Osteoblast (primary cell): ENCODE data around the gene NKAIN4. TPM values are rescaled to one million over a fixed set of nuclear protein-coding genes. Genes with fewer than 3 reads are reported as not detected.

Source experiments
- DNase-seq: peaks from one replicate; pipeline ENCODE4 v3.0.0; 2011; ENCODE audit warnings: low spot score, mixed read lengths; ENCODE audit not compliant: insufficient read length; ENCODE audit errors: missing footprints
- H2AFZ ChIP-seq: 2 replicates; pipeline ENCODE4 v1.6.0; 2011; ENCODE audit warnings: mild to moderate bottlenecking, low read length
- H3K27ac ChIP-seq: 2 replicates; pipeline ENCODE4 v1.5.1; 2011; ENCODE audit warnings: mild to moderate bottlenecking, low read depth, low read length, moderate library complexity
- H3K27me3 ChIP-seq: 2 replicates; pipeline ENCODE4 v1.6.0; 2012; ENCODE audit warnings: mild to moderate bottlenecking, control low read depth, inconsistent platforms, low read length, moderate library complexity; ENCODE audit not compliant: insufficient read depth
- H3K36me3 ChIP-seq: 2 replicates; pipeline ENCODE4 v1.5.1; 2011; ENCODE audit warnings: mild to moderate bottlenecking, low read length, control low read depth, moderate library complexity; ENCODE audit not compliant: insufficient read depth
- H3K4me1 ChIP-seq: 2 replicates; pipeline ENCODE4 v1.5.1; 2011; ENCODE audit warnings: mild to moderate bottlenecking, low read length, control low read depth, moderate library complexity; ENCODE audit not compliant: insufficient read depth
- H3K4me2 ChIP-seq: 2 replicates; pipeline ENCODE4 v1.6.0; 2011; ENCODE audit warnings: mild to moderate bottlenecking, low read length; ENCODE audit not compliant: insufficient read depth
- H3K4me3 ChIP-seq: fragments of 200-600 bp; sonication (generic); 3 replicates; pipeline ENCODE4 v1.5.1; 2012; ENCODE audit warnings: mild to moderate bottlenecking, low read length, inconsistent platforms; ENCODE audit not compliant: insufficient read depth
- H3K79me2 ChIP-seq: 2 replicates; pipeline ENCODE4 v1.6.0; 2012; ENCODE audit warnings: mild to moderate bottlenecking, low read length, control low read depth, inconsistent platforms; ENCODE audit not compliant: insufficient read depth
- H3K9me3 ChIP-seq: 2 replicates; pipeline ENCODE4 v1.5.1; 2011; ENCODE audit warnings: low read depth, low read length, control low read depth
- H4K20me1 ChIP-seq: 2 replicates; pipeline ENCODE4 v1.6.0; 2012; ENCODE audit warnings: mild to moderate bottlenecking, low read length, control low read depth; ENCODE audit not compliant: insufficient read depth
- total RNA-seq: library from RNA; depleted of rRNA; stranded (reverse); fragments of >200 nt; gene quantifications from 2 replicates; pipeline ENCODE4 v1.2.3, GENCODE V29; 2012
- TF ChIP-seq, protein P1 (sequence below): IDR thresholded peaks from 2 replicates; pipeline ENCODE4 v1.5.1; 2011; ENCODE audit warnings: mild to moderate bottlenecking, low read depth, low read length, moderate library complexity; ENCODE audit errors: extremely low read depth

NKAIN4 gene
- total RNA-seq, 1 donor: not detected

DNA sequence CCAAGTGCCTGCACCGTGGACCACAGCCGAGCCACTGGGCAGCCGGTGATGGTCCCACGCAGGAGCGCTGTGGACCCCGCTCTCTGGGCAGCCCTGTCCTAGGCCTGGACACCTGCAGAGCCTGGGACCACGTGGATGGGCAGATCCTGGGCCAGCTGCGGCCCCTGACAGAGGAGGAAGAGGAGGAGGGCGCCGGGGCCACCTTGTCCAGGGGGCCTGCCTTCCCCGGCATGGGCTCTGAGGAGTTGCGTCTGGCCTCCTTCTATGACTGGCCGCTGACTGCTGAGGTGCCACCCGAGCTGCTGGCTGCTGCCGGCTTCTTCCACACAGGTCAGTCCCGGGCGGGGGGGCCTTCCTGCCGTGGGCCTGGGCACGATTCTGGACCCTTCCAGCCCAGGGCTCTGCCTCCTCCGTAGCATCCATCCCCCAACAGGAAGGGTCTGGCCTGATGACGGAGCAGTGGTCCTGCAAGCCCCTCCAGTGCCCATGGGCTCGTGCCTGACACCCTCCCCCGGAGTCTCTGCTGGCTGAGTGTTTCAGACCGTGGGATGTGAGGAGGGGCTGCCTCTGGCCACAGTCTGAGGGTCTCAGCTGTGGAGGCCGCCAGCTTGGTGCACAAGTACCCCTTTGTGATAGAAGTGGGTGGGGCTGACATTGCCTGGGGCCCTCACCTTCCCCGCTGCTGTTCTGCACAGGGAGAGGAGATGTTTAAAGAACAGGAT lies 18.0 kb downstream of the NKAIN4 start:
- H3K4me1 ChIP-seq: peaks cover 20% of the 10 kb centered on the region
- TF ChIP-seq, protein P1, sequence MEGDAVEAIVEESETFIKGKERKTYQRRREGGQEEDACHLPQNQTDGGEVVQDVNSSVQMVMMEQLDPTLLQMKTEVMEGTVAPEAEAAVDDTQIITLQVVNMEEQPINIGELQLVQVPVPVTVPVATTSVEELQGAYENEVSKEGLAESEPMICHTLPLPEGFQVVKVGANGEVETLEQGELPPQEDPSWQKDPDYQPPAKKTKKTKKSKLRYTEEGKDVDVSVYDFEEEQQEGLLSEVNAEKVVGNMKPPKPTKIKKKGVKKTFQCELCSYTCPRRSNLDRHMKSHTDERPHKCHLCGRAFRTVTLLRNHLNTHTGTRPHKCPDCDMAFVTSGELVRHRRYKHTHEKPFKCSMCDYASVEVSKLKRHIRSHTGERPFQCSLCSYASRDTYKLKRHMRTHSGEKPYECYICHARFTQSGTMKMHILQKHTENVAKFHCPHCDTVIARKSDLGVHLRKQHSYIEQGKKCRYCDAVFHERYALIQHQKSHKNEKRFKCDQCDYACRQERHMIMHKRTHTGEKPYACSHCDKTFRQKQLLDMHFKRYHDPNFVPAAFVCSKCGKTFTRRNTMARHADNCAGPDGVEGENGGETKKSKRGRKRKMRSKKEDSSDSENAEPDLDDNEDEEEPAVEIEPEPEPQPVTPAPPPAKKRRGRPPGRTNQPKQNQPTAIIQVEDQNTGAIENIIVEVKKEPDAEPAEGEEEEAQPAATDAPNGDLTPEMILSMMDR: no peak
- H3K4me3 ChIP-seq: no peak overlapping the region
- no peaks in the 10 kb centered on the region for H3K9me3 ChIP-seq
- no peaks in the 10 kb centered on the region for H3K27me3 ChIP-seq
- no peak overlapping the region for H3K4me2 ChIP-seq
- no peak overlapping the region for H2AFZ ChIP-seq
- H3K36me3 ChIP-seq: no peaks in the 10 kb centered on the region
- H4K20me1 ChIP-seq: no peaks in the 10 kb centered on the region
- no peak overlapping the region for H3K27ac ChIP-seq
- no peak for DNase-seq
- H3K79me2 ChIP-seq: no peaks in the 10 kb centered on the region

DNA sequence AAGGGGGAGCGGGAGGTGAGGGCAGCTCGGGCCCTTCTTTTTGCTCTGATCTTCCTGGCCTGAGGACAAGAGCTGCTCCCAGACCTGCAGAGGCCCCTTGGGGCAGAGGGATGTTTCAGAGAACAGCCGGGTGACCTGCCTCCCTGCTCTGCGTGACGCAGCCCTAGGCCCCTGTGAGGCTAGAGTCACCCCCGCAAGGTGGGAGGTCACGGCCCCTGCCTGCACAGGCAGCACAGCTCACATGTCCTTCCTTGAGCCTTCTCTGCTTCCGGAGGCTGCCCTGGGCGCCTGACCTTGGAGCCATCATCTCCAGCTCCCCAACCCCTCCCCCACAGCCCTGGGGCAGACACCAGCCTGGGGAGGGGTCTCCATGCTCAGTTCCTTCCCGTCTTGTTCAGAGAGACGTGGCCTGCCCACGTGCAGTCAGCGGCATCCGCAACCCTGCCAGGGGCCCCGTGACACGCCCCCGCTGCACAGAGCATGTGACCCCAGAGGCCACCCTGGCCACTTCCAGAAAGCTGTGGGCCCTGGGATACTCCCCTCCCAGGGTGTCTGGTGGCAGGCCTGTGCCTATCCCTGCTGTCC lies 18.8 kb downstream of the NKAIN4 start, which contains the start of gene BIRC7:
Gene BIRC7 (plus strand): TSS at position 507 of the 585 bp plus-strand sequence. CDS start 192 bp downstream, outside the sequence.
- TF ChIP-seq, protein P1: no peak
- no peak within 1 kb of the TSS for H3K4me3 ChIP-seq
- no peaks in the 10 kb centered on the region for H3K9me3 ChIP-seq
- no peak within 1 kb of the TSS for H3K27ac ChIP-seq
- H3K4me2 ChIP-seq: no peak within 1 kb of the TSS
- no peak within 1 kb of the TSS for H2AFZ ChIP-seq
- H3K27me3 ChIP-seq: no peaks in the 10 kb centered on the region
- peaks cover 28% of the 10 kb centered on the region for H3K4me1 ChIP-seq
- H3K36me3 ChIP-seq: no peaks in the 10 kb centered on the region
- DNase-seq: peak; percentile 83
- no peaks in the 10 kb centered on the region for H3K79me2 ChIP-seq
- H4K20me1 ChIP-seq: no peaks in the 10 kb centered on the region

DNA sequence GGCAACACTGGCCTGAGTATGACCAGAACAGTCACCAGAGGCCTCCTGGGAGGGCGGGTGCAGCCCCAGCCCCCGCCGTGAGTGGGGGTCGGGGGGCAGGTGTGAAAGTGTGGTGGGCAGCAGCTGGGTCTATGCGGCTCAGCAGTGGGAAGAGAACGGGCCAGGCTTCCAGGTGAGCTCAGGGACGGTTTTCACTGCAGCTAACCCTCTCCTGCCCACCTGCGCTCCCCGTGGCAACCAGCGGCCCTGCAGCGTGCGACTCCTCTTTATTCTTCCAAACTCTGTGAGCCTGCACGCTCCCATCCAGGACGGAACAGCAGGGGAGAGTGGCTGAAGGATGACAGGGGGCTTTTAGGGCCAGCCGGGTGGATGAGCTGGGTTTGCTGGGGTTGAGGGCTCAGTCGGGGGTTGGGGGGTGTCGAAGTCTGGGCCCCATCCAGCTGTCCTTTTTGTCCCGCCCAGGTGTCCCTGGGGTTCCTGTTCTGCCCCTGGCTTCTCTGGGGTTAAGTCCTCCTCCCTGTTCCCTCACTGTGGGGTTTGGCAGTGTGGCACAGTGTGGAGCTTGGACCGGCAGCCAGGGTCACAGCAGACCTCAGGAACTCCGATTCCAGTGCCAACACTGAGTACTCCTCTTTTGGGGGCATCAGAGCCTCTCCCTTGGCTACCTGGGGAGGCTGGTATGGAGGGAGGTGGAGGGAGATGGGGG lies 19.4 kb downstream of the NKAIN4 start:
- Histone ChIP-seq H4K20me1 (no peaks in the 10 kb centered on the region), H3K4me1 (peaks cover 29% of the 10 kb centered on the region), H3K9me3 (no peaks in the 10 kb centered on the region), H2AFZ (no peak overlapping the region), H3K79me2 (no peaks in the 10 kb centered on the region), H3K27me3 (no peaks in the 10 kb centered on the region), H3K4me3 (no peak overlapping the region), H3K4me2 (no peak overlapping the region), H3K27ac (no peak overlapping the region), H3K36me3 (no peaks in the 10 kb centered on the region)
- peak; percentile 85 for DNase-seq
- TF ChIP-seq, protein P1: peak; percentile 33

DNA sequence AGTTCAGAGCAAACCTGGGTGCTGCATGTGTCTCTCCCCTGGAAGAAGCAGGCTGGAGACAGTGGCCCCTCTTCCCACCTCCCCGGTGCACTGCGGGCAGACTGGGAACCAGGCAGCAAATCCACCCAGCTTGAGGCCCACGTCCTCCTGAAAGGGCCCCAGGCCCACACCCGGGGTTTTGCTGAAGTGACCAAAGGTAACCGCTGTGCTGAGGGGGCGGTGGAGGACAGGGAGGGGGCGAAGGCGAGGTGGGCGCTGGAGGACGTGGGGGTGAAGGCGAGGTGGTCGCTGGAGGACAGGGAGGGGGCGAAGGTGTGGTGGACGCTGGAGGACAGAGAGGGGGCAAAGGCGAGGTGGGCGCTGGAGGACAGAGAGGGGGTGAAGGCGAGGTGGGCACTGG lies 20.3 kb downstream of the NKAIN4 start:
- no peaks in the 10 kb centered on the region for H3K79me2 ChIP-seq
- no peaks in the 10 kb centered on the region for H4K20me1 ChIP-seq
- H2AFZ ChIP-seq: no peak overlapping the region
- no peaks in the 10 kb centered on the region for H3K36me3 ChIP-seq
- TF ChIP-seq, protein P1: no peak
- H3K9me3 ChIP-seq: no peaks in the 10 kb centered on the region
- no peak for DNase-seq
- no peak overlapping the region for H3K4me3 ChIP-seq
- no peak overlapping the region for H3K4me2 ChIP-seq
- no peak overlapping the region for H3K27ac ChIP-seq
- H3K4me1 ChIP-seq: peaks cover 29% of the 10 kb centered on the region
- H3K27me3 ChIP-seq: no peaks in the 10 kb centered on the region
